K562 (cell line): ENCODE results near the gene VMP1. TPM values are rescaled to one million over a fixed set of nuclear protein-coding genes. Genes with fewer than 3 reads are reported as not detected.

ENCODE experiments used
- ARID2 ChIP-seq: fragments of 450-650 bp; IDR thresholded peaks from 2 replicates; pipeline ENCODE4 v1.6.1; 2017; ENCODE audit warnings: antibody characterized with exemption, mild to moderate bottlenecking
- CREB5 ChIP-seq: fragments of 250-450 bp; sonication (Bioruptor Pico); IDR thresholded peaks from 2 replicates; pipeline ENCODE4 v1.5.0; 2020; ENCODE audit warnings: mild to moderate bottlenecking
- E2F6 ChIP-seq, 2 experiments: IDR thresholded peaks; 2 replicates each; pipeline ENCODE4 v1.6.1; 2011; ENCODE audit warnings: borderline replicate concordance in 1 of 2, control low read depth in 1 of 2, low read depth in 1 of 2, low read length in 1 of 2, mild to moderate bottlenecking in 1 of 2, mixed read lengths in 1 of 2, moderate library complexity in 1 of 2; ENCODE audit not compliant: insufficient read depth in 1 of 2, insufficient read length in 1 of 2, poor library complexity in 1 of 2, severe bottlenecking in 1 of 2; ENCODE audit errors: extremely low read depth in 1 of 2
- ELF1 ChIP-seq: fragments of 200-800 bp; sonication (Bioruptor generic); IDR thresholded peaks from 2 replicates; pipeline ENCODE4 v1.6.1; 2016; ENCODE audit warnings: missing genetic modification characterization, missing compliant biosample characterization
- ELF2 ChIP-seq: fragments of 250-450 bp; sonication (Bioruptor Pico); IDR thresholded peaks from 2 replicates; pipeline ENCODE4 v1.5.0; 2021; ENCODE audit warnings: mild to moderate bottlenecking
- FOXP4 ChIP-seq: sonication (generic); formaldehyde crosslinking; IDR thresholded peaks from 2 replicates; pipeline ENCODE4 v1.8.0; 2022; ENCODE audit warnings: mild to moderate bottlenecking, missing genetic modification reagents, borderline replicate concordance
- HDAC2 ChIP-seq: fragments of 450-650 bp; IDR thresholded peaks from 2 replicates; pipeline ENCODE4 v1.6.1; 2016; ENCODE audit warnings: mild to moderate bottlenecking
- HLTF ChIP-seq: fragments of 450-650 bp; IDR thresholded peaks from 2 replicates; pipeline ENCODE4 v1.6.1; 2016
- KDM5B ChIP-seq: fragments of 200-600 bp; sonication (generic); IDR thresholded peaks from 2 replicates; pipeline ENCODE4 v1.6.1; 2012; ENCODE audit warnings: low read depth, mild to moderate bottlenecking, moderate library complexity, low read length, control low read depth, inconsistent platforms; ENCODE audit not compliant: insufficient replicate concordance
- REST ChIP-seq, 2 experiments: fragments of 450-650 bp; formaldehyde crosslinking in 1 of 2; IDR thresholded peaks; 2 replicates each; pipeline versions ENCODE4 v1.4.0 to v1.6.1; 2014 to 2020; ENCODE audit warnings: mild to moderate bottlenecking in 2 of 2, borderline replicate concordance in 1 of 2, low read depth in 1 of 2
- SMC3 ChIP-seq: conservative IDR thresholded peaks from 2 replicates; pipeline ENCODE4 v1.6.1; 2011; ENCODE audit warnings: low read depth, low read length, improper control_type of control experiment; ENCODE audit not compliant: insufficient read depth
- TEAD4 ChIP-seq, 2 experiments: sonication (generic) in 1 of 2; formaldehyde crosslinking in 1 of 2; IDR thresholded peaks; 2 replicates each; pipeline versions ENCODE4 v1.6.1 to v1.8.0; 2012 to 2022; ENCODE audit warnings: borderline replicate concordance in 1 of 2, inconsistent platforms in 1 of 2, low read length in 1 of 2, mild to moderate bottlenecking in 1 of 2, missing genetic modification reagents in 1 of 2
- polyA plus RNA-seq, 8 experiments: library from polyadenylated mRNA; depleted of rRNA in 4 of 8; stranded (reverse) in 5 of 8; unstranded in 3 of 8; fragments of >200 nt; fragmentation: Nextera tagmentation in 2 of 8; fragmentation: Illumina TruSeq in 1 of 8; extraction: Ambion mirVana in 2 of 8; extraction: Trizol in 1 of 8; gene quantifications; 2 replicates each; pipeline versions ENCODE4 v1.2.1 to v1.2.3, GENCODE V29; 2011 to 2014; ENCODE audit warnings: inconsistent platforms in 1 of 8, missing spikeins in 1 of 8
- total RNA-seq, 7 experiments: library from RNA; depleted of rRNA in 6 of 7; stranded (reverse); fragments of >200 nt in 6 of 7; fragmentation: Illumina TruSeq in 2 of 7; extraction: Trizol in 2 of 7; gene quantifications; 2 replicates each; pipeline versions ENCODE4 v1.2.1 to v1.2.3, GENCODE V29; 2011 to 2021; ENCODE audit warnings: low replicate concordance in 1 of 7

Gene VMP1
- total and polyA plus RNA-seq, 9 of the 15 experiments (the other 6 are each of a cell fraction or from before 2014, with no cell fraction given), result 123 to 304 (median 151) TPM

- TF ChIP-seq ELF1 (tag), result no peak; the same call in 1 of the 2 replicates
- TF ChIP-seq HLTF, result no peak
- peak; percentile 78; the same call in 1 of the 2 replicates for TF ChIP-seq HDAC2
- peak; percentile 85 for TF ChIP-seq TEAD4 (IDR thresholded peaks at IDR 0.05; ENCODE audit: low read length)
- no peak for TF ChIP-seq TEAD4 (CRISPR knock-in tag; IDR thresholded peaks at IDR 0.05; ENCODE audit: borderline replicate concordance)
- TF ChIP-seq ARID2, result no peak
- TF ChIP-seq REST (IDR thresholded peaks at IDR 0.05; ENCODE audit: borderline replicate concordance), result peak; percentile 72
- TF ChIP-seq REST (CRISPR knock-in tag; IDR thresholded peaks at IDR 0.05; ENCODE audit: low read depth), result no peak
- no peak; the same call in 1 of the 2 replicates for TF ChIP-seq CREB5 (CRISPR knock-in tag)
- TF ChIP-seq KDM5B, result no peak
- no peak for TF ChIP-seq ELF2
- no peak for TF ChIP-seq E2F6 (IDR thresholded peaks at IDR 0.05; ENCODE audit: borderline replicate concordance in 1 of 2, extremely low read depth in 1 of 2, insufficient read depth in 1 of 2, insufficient read length in 1 of 2, low read depth in 1 of 2, low read length in 1 of 2, poor library complexity in 1 of 2, severe bottlenecking in 1 of 2)
- TF ChIP-seq SMC3, result no peak
- no peak for TF ChIP-seq FOXP4
These were observed 79.3 kb downstream of the VMP1 start (continued) for GRCh38 chr17:59786536-59787319.
